Stimulated activated CD8-positive, alpha-beta memory T cell treated with anti-CD3 and anti-CD28 coated beads, Interleukin-7, amount 100 ng/mL, for 1 hour (primary cell): ENCODE data around the gene KDR.

Experiments used
- DNase-seq, 2 donors: peaks; one replicate each; pipeline ENCODE4 v3.0.0-alpha.2; 2020; ENCODE audit warnings: low read depth in 2 of 2

Gene KDR

DNA sequence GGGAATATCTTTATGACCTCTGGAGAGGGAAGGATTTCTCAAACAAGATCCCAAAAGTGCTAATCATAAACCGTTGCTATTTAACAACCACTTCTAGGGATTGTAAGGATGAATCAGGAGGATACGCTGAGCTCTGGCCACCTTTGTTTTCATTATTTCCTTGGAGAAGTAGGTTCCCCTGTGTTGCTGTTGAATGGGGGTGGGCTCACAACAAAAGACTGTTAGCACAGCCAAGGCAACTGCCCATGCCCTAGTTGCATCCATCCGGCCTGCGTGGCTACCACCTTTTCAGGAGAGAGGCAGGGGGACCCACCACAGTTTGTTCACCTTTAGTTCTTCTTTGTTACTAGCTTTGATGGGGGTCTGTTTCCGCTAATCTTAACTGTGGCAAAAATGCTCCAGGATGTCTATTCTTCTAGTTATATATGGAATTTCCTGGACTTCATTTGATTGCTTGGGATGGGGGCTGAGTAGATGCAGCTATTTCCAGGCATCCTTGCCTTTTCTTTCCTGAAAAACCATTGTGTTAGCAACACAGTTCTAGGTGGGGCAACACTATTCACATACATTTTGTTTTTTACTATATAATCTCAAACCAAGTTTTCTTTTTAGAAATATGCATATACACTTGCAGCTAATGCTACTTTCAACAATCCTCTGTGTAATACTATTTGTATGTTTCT, 95.4 kb downstream of the KDR start:
- DNase-seq = no peak

DNA sequence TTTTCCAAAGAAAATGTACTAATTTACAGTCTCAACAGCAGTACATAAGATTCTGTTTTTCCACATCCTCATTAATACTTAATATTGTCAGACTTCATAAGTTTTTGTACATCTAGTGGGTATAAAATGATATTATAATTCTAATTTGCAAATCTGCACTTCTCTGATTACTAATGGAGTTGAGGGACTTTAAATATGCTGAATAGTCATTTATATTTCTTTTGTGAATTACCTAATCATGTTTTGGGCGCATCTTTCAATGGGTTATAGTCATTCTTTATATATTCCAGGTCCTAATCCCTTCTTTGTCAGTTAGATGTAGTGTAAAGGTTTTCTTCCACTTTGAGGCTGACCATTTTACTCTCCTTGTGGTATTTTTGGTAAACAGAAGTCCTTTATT, 96.1 kb downstream of the KDR start:
- no peak for DNase-seq
